Middle frontal gyrus (tissue), 1 donor: ENCODE data around the gene UACA.
"Not testable (repeated sequence)": the region's sequence is repeated elsewhere in the genome, so short reads cannot be mapped to it uniquely, and the experiment has no call there.

Source experiments
- DNase-seq: peaks from one replicate; pipeline ENCODE4 v3.0.0-alpha.2; 2015; ENCODE audit warnings: low spot score; ENCODE audit errors: extremely low spot score

Gene UACA

GRCh38 chr15:70669966-70670658 lies 93.2 kb downstream of the UACA start:
- DNase-seq, result no peak

GRCh38 chr15:70669006-70669602 lies 94.3 kb downstream of the UACA start:
- DNase-seq, result no peak

GRCh38 chr15:70665599-70665998 lies 97.8 kb downstream of the UACA start:
- DNase-seq, result no peak

DNA sequence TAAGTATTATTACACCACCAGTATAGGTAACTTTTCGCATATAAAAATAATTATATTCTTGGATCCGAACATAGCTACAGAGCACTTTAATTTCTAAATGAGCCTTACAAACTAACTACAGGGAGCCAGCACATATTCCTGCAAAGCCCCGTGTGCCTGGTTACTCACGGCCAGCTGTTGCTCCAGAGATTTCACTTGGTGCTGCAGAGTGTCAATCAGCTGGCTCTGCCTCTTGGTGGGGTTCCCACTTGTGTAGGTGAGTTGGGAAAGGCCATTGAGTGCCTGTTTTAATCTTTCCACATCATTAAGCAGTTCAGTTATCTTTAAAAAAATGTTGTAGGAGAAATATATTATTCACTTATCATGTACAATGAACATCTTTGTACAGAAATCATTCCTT lies 98.9 kb downstream of the UACA start:
- no peak for DNase-seq

DNA sequence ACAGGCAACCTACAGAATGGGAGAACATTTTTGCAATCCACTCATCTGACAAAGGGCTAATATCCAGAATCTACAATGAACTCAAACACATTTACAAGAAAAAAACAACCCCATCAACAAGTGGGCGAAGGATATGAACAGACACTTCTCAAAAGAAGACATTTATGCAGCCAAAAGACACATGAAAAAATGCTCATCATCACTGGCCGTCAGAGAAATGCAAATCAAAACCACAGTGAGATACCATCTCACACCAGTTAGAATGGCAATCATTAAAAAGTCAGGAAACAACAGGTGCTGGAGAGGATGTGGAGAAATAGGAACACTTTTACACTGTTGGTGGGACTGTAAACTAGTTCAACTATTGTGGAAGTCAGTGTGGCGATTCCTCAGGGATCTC lies 100.3 kb downstream of the UACA start:
- DNase-seq, result not testable (repeated sequence)

GRCh38 chr15:70659662-70660061 lies 103.7 kb downstream of the UACA start:
- no peak for DNase-seq

- DNase-seq, result no peak
Observed at GRCh38 chr15:70658641-70659040, 104.7 kb downstream of the UACA start.

DNA sequence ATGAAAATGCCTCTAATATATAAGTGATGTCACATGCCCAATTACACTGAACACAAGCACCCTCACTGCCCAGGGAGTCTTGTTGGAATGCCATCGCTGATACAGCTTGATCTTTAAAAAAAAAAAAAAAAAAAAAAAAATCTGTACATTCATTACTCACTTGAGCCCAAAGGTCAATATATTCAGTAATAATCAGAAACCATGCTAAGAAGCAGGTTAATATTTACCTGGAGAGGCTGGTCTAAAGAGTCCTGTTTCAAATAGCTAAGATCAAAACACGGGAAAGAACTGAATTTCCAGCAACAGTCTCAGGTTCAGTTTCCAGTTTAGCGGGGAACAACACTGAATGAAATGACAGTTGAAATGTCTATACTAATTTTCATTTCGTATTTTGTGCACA lies 109.9 kb downstream of the UACA start:
- no peak for DNase-seq

DNA sequence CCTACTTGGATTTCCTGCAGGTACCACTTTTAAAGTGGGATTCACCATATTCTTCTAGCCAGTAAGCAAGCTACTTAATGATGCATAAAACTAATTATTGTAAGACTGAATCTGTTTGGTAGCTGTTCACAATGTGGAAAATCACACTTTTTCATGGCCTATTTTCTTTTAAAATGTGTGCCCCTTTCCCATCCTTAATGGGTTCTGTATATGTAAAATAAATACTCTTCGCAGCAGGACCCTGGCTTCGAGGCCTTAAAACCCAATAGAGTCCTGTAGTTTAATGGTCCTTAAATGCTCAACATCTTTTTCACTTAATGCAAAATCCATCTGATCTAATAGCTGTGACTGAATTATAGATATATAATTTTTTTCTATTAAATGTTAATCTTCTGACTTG lies 111.0 kb downstream of the UACA start:
- DNase-seq, result no peak

GRCh38 chr15:70651303-70651845 lies 112.0 kb downstream of the UACA start:
- DNase-seq, result no peak

- DNase-seq, result no peak
Observed at GRCh38 chr15:70650567-70651302, 112.6 kb downstream of the UACA start.

DNA sequence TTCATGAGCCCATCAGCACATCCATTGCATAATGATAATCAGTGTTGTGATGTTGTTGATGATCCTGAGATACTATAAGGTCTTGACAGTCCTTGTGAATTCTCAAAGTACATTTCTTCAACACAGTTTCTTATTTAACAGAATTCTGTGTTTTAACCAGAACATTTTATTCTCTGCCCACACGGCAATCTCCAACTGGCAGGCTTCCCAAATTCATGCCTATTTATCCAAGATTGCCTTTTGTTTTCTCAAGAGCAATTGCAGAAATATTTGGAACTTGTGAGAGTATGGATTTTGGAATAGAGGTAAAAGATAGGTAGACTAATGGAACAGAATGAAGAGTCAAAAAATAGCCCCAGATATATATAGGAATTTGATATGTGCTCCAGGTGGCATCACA lies 116.0 kb downstream of the UACA start:
- DNase-seq, result no peak

DNA sequence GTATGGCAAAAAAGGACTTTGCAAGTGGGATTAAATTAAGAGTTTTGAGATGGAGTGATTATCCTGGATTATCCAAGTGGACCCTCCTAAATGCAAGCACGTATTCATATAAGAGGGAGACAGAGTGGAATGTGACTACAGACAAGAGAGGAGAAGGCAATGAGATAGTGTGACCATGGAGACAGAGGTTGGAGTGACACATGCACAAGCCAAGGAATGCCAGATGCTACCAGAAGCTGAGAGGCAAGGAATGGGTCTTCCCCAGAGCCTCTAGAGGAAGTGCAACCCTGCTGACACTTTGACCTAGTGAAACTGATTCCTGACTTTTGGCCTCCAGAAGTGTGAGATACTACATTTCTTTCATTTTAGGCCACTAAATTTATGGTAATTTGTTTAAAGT lies 117.2 kb downstream of the UACA start:
- DNase-seq, result no peak

- no peak for DNase-seq
Observed at GRCh38 chr15:70643783-70644125, 119.6 kb downstream of the UACA start.

DNA sequence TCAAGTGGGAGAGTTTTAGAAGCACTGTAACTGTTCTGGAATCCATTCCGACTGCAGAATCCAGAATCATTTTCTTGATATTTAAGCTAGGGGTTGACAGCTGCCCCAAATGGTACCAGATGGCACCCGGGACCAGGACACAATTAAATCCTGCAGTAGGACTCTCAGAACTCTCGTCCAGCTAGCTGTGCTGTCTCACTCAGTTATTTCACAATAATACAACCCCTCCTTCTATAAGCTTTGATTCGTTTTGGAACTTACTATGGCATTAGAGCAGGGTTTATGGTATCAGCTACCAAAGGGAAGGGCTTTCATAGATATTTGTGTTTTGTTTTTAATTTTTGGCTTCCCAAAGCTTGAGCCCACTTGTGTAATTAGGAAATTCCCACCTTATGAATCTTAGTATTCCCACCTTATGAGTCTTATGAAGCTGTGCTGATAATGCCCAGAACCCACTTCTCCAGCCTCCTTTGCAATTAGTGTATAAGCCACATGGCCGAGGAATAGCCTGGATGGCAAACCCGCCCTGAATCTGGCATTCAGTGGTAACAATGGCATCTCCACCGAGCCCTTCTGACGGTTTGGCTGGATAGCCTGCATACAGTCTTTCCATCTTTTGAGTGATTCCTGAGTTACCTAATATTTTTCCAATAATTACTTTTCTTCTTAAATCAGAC lies 120.1 kb downstream of the UACA start:
- DNase-seq, result no peak

DNA sequence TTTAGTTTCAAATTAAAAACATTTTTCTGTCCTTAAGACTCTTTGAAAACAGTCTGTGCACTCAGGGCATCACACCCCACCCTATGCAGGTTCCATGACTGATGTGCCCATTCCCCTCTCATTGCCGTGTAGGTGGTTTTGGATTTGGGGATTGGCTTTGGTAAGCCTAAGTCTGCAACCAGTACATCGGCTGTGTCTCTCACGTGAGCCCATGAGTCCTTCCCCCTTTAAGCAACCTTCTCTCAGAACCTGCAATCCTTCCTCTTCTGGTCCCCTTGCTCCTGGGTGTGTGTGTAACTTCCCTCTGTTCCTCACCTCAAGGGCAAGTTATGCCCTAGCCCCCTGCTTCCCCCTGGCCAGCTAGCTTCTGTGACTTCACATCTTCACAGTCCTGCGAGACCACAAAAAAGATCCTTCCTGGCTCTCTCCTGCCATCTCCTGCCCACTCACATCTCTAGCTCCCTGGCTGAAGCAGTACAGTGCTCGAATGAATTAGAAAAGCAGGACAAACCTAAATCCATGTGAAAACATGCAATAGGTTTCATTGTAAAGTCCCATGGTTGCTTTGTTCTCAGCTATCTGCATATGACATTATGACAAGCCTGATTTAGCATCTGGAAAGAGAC lies 126.7 kb downstream of the UACA start:
- DNase-seq, result no peak

- DNase-seq, result no peak
Observed at GRCh38 chr15:70635895-70636294, 127.5 kb downstream of the UACA start.

GRCh38 chr15:70633991-70634390 lies 129.4 kb downstream of the UACA start:
- no peak for DNase-seq

GRCh38 chr15:70633103-70633831 lies 130.1 kb downstream of the UACA start:
- DNase-seq, result no peak

- DNase-seq, result no peak
Observed at GRCh38 chr15:70632491-70633102, 130.8 kb downstream of the UACA start.
